Measurements from ENCODE around the gene MUC2.

DNA sequence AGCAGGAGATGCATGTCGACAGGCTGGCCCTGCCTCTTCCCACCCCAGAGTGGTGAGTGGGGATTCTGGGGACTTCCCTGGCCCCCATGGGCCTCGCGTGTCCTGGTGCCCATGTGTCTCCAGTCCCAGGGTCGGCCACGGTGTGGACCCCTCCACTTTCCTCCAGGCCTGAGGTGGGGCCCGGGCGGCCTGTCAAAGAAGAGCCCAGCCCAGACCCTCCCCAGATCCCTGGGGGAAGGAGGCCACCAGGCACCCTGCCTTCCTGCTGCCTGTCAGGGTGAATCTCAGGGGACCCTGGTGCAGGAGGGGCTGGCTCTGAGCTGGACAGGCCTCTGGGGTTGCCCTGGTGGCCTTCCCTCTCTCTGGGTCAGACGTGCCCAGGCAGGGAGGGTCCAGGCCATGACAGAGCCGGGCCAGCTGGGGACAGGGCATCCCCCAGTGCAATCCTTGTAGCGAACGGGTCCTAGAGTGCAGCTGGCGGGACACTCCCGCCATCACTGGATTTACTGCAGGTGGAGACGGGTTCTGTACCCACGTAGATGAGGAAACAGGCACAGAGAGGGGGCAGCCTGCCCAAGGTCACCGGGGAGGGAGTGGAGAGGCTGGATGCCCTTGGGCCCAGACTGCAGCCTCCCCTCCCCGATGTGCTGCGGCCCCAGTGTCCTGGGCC lies 24.6 kb upstream of the MUC2 start:
- no peak for TF ChIP-seq FOXA1 (IDR thresholded peaks at IDR 0.05)
- TF ChIP-seq ARNT (IDR thresholded peaks at IDR 0.05) = no peak
- TF ChIP-seq, protein P1, sequence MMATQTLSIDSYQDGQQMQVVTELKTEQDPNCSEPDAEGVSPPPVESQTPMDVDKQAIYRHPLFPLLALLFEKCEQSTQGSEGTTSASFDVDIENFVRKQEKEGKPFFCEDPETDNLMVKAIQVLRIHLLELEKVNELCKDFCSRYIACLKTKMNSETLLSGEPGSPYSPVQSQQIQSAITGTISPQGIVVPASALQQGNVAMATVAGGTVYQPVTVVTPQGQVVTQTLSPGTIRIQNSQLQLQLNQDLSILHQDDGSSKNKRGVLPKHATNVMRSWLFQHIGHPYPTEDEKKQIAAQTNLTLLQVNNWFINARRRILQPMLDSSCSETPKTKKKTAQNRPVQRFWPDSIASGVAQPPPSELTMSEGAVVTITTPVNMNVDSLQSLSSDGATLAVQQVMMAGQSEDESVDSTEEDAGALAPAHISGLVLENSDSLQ (IDR thresholded peaks at IDR 0.05) = no peak
- TF ChIP-seq NFRKB (IDR thresholded peaks at IDR 0.05) = no peak
- TF ChIP-seq SP1 (IDR thresholded peaks at IDR 0.05) = no peak
- no peak for TF ChIP-seq FOXK2 (IDR thresholded peaks at IDR 0.05)
- no peak for TF ChIP-seq L3MBTL2 (conservative IDR thresholded peaks at IDR 0.05)
- no peak for TF ChIP-seq BHLHE40 (IDR thresholded peaks at IDR 0.05; ENCODE audit: borderline replicate concordance)
- TF ChIP-seq FOXM1 (IDR thresholded peaks at IDR 0.05; ENCODE audit: borderline replicate concordance) = no peak

All from HEK293T (cell line).